AG04450 (cell line): ENCODE results near the gene PDSS2. TPM values are rescaled to one million over a fixed set of nuclear protein-coding genes. Genes with fewer than 3 reads are reported as not detected.

ENCODE experiments used
- CTCF ChIA-PET: fragments of 300-600, 350-600 bp; formaldehyde crosslinking; extraction: SDS; loops from one replicate; lab custom pipeline; 2022; ENCODE audit warnings: antibody characterized with exemption, inconsistent platforms; lab: Charles Lee
- POLR2A ChIA-PET: fragments of 350-600 bp; formaldehyde crosslinking; extraction: SDS; loops from one replicate; lab custom pipeline; 2021; ENCODE audit warnings: antibody characterized with exemption, inconsistent platforms; lab: Yijun Ruan, JAX
- DNase-seq: peaks from one replicate; pipeline ENCODE4 v3.0.0-alpha.2; 2011; ENCODE audit warnings: low read depth, low spot score
- H3K27ac ChIP-seq: one replicate; pipeline ENCODE4 v1.5.1; 2012; ENCODE audit warnings: low read depth, low read length, control low read depth
- H3K27me3 ChIP-seq: one replicate; pipeline ENCODE4 v1.6.0; 2012; ENCODE audit warnings: low read length; ENCODE audit not compliant: control insufficient read depth, insufficient read depth
- H3K4me3 ChIP-seq: 2 replicates; pipeline ENCODE4 v1.5.1; 2011; ENCODE audit warnings: mild to moderate bottlenecking, low read depth, low read length, control low read depth
- H3K9me3 ChIP-seq: 2 replicates; pipeline ENCODE4 v1.5.1; 2012; ENCODE audit warnings: low read length; ENCODE audit not compliant: control insufficient read depth, insufficient read depth
- CTCF ChIP-seq: IDR thresholded peaks from 2 replicates; pipeline ENCODE4 v1.5.1; 2011; ENCODE audit warnings: low read depth, low read length, control low read depth, inconsistent platforms
- polyA plus RNA-seq: library from polyadenylated mRNA; depleted of rRNA; stranded (reverse); fragments of >200 nt; gene quantifications from 2 replicates; pipeline ENCODE4 v1.2.3, GENCODE V29; 2011

Gene PDSS2
- polyA plus RNA-seq, 1 experiment = 19.1 TPM

DNA sequence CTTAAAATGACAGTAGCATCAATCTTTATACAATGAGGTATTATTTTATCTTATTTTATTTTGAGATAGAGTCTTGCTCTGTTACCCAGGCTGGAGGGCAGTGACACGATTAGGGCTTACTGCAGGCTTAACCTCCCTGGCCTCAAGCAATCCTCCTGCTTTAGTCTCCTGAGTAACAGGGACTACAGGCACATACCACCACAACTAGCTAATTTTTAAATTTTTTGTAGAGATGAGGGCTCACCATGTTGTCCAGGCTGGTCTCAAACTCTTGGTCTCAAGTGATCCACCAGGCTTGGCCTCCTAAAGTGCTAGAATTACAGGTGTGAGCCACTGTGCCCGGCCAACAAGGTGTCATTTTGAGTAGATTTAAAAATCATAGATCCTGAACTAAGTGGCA, 125.9 kb downstream of the PDSS2 start:
- ChIA-PET POLR2A (no interaction called here), CTCF (interaction anchor here (1.4 kb wide), 1 partner anchor 16 kb away, joined by 7 read pairs; no protein-coding TSS in a partner anchor)
- TF ChIP-seq CTCF = no peak
- DNase-seq = no peak
- no peak overlapping the region for H3K4me3 ChIP-seq
- H3K27ac ChIP-seq = no peak overlapping the region
- H3K9me3 ChIP-seq = no peaks in the 10 kb centered on the region
- H3K27me3 ChIP-seq = no peaks in the 10 kb centered on the region

- CTCF ChIA-PET = interaction anchor here (0.7 to 3.4 kb wide), 4 partner anchors 13 to 373 kb away, joined by 4 to 24 read pairs (median 6); no protein-coding TSS in a partner anchor
- TF ChIP-seq CTCF = no peak
- no peak overlapping the region for H3K27ac ChIP-seq
- POLR2A ChIA-PET = no interaction called here
- no peaks in the 10 kb centered on the region for H3K9me3 ChIP-seq
- H3K4me3 ChIP-seq = no peak overlapping the region
- no peak for DNase-seq
- H3K27me3 ChIP-seq = no peaks in the 10 kb centered on the region
These were observed 127.7 kb downstream of the PDSS2 start for GRCh38 chr6:107331409-107332386.

- CTCF ChIA-PET = interaction anchor here (3.4 kb wide), 1 partner anchor 12 kb away, joined by 24 read pairs; no protein-coding TSS in a partner anchor
These were observed 129.2 kb downstream of the PDSS2 start for GRCh38 chr6:107330168-107330567.

DNA sequence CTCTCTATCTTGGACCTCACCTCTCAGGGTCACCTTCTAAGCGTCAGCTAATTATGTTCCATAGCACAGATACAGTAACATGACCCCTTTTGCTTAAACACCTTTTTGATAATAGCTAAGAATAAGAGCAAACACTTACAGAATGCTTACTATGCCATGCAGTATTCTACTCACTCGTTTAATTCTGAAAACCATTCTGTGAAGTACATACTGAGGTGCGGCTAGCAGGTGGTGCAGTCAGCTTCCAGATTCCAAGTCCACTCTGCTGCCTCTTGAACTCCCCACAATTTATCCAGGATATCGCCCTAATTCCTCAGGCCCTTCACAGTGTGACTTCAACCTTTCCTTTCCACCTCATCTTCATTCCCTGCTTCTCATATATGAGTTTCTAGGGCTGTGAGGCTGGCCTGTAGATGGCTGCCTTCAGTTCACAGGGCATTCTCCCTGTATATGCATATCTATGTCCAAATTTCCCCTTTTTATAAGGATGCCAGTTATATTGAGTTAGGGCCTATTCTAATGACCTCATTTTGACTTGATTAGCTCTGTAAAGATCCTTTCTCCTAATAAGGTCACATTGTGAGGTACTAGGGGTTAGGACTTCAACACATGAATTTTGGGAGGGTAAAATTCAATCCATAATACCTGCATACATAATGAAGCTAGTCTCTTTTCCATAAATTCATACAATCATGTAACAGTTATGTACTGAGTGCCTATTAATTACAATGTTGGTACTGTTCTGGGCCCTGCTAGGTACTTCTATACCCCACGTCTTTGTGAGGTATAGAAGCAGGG, 130.1 kb downstream of the PDSS2 start:
- TF ChIP-seq CTCF = no peak
- ChIA-PET POLR2A (no interaction called here), CTCF (interaction anchor here (3.4 kb wide), 1 partner anchor 11 kb away, joined by 24 read pairs; no protein-coding TSS in a partner anchor)

More at GRCh38 chr6:107330168-107330567, 129.2 kb downstream of the PDSS2 start:
- H3K4me3 ChIP-seq = no peak overlapping the region
- POLR2A ChIA-PET = no interaction called here
- H3K27ac ChIP-seq = no peak overlapping the region
- no peaks in the 10 kb centered on the region for H3K27me3 ChIP-seq
- TF ChIP-seq CTCF = no peak
- H3K9me3 ChIP-seq = no peaks in the 10 kb centered on the region
- no peak for DNase-seq

More for the DNA sequence above, 130.1 kb downstream of the PDSS2 start:
- no peak for DNase-seq
- no peaks in the 10 kb centered on the region for H3K27me3 ChIP-seq
- no peak overlapping the region for H3K27ac ChIP-seq
- no peaks in the 10 kb centered on the region for H3K9me3 ChIP-seq
- H3K4me3 ChIP-seq = no peak overlapping the region
